Transverse colon (tissue), 1 donor: ENCODE data around the gene WWOX.

Source experiments
- EP300 ChIP-seq: sonication (generic); formaldehyde crosslinking; IDR thresholded peaks from one replicate; pipeline ENCODE4 v1.6.1; 2017; ENCODE audit warnings: antibody characterized with exemption, low read depth
- POLR2A ChIP-seq: fragments of 450-650 bp; IDR thresholded peaks from one replicate; pipeline ENCODE4 v1.6.1; 2016; ENCODE audit warnings: antibody characterized with exemption, mild to moderate bottlenecking, moderate library complexity

- no peak for TF ChIP-seq POLR2A
- TF ChIP-seq EP300: no peak
Observed at GRCh38 chr16:79007614-79008013, 908.2 kb downstream of the WWOX start.
